Measurements from ENCODE around the gene NAA38. TPM values are rescaled to one million over a fixed set of nuclear protein-coding genes. Genes with fewer than 3 reads are reported as not detected.

NAA38 gene, protein sequence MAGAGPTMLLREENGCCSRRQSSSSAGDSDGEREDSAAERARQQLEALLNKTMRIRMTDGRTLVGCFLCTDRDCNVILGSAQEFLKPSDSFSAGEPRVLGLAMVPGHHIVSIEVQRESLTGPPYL
- 10 to 100 TPM; 75.0 to 75.3 TPM for total RNA-seq

DNA sequence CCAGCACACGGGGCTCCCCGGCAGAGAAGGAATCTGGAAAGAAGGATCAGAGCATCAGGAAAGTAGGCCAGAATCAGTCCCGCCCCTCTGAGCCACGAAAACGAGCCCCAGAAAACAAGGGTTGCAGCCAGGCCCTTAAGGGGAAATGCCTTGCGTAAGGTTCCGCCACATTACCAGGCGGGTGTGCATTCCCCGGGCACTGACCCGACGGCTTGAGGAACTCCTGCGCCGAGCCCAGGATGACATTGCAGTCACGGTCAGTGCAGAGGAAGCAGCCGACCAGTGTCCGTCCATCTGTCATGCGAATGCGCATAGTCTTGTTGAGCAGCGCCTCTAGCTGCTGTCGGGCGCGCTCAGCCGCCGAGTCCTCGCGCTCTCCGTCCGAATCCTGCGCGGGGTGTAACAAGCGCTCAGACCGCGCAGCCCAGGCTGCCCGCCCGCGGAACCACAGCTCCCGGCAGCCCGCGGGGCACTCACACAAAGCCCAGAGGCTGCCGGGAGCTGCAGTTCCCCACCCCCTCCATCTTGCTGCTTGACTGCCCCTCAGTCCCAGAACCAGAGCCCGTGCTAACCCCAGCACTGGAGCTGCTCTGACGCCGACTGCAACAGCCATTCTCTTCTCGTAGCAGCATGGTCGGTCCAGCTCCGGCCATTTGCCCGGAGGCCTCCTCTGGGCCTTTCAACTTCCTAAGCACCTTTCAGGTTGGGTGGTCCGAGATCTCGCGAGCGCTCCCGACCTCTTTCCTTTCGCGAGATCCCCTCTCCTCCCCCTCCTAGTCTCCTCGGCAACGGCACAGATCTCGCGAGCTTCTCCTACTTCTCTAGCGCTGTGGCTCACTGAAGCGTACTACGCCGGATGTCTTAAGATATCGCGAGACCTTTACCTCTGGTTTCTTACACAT lies at the start of gene NAA38:
NAA38 (minus strand) TSS at position 749 of the 902 bp plus-strand sequence; CDS start at position 653, 96 bp downstream.
- peak; percentile 98 for DNase-seq
- Mint-ChIP-seq H3K4me3 (no peak within 1 kb of the TSS), H3K27me3 (ENCODE audit: low read depth) (no peaks in the 10 kb centered on the region), H3K9me3 (no peaks in the 10 kb centered on the region), H3K36me3 (ENCODE audit: low read depth) (peaks cover 15% of the 10 kb centered on the region), H3K4me1 (ENCODE audit: low read depth) (peaks cover 22% of the 10 kb centered on the region), H3K27ac (no peak within 1 kb of the TSS)
- CTCF ChIA-PET: interaction anchor here (0.6 to 1.6 kb wide), 18 partner anchors 12 to 342 kb away, joined by 3 to 11 read pairs (median 3); no protein-coding TSS in a partner anchor
- intact Hi-C loops (cut with micrococcal nuclease): loop anchor here (1.0 to 5.0 kb wide), 12 partner anchors 13 to 550 kb away; partner anchors contain the start of genes CNTROB, EIF5A, KDM6B and WRAP53

- Mint-ChIP-seq H3K36me3 (ENCODE audit: low read depth) (peaks cover 66% of the 10 kb centered on the region), H3K27me3 (ENCODE audit: low read depth) (no peaks in the 10 kb centered on the region), H3K27ac (no peak overlapping the region), H3K9me3 (no peaks in the 10 kb centered on the region), H3K4me1 (ENCODE audit: low read depth) (no peaks in the 10 kb centered on the region), H3K4me3 (no peak overlapping the region)
- CTCF ChIA-PET: interaction anchor here (1.4 kb wide), 1 partner anchor 15 kb away, joined by 3 read pairs; no protein-coding TSS in a partner anchor
- intact Hi-C loops (cut with micrococcal nuclease): no loop called here
- DNase-seq: no peak
Observed at GRCh38 chr17:7903154-7904103, 46.1 kb upstream of the NAA38 start.

- no peak overlapping the region for H3K4me3 Mint-ChIP-seq
- intact Hi-C loops (cut with micrococcal nuclease): no loop called here
- peaks cover 15% of the 10 kb centered on the region for H3K4me1 Mint-ChIP-seq (ENCODE audit: low read depth)
- peaks cover 72% of the 10 kb centered on the region for H3K36me3 Mint-ChIP-seq (ENCODE audit: low read depth)
- no peaks in the 10 kb centered on the region for H3K27me3 Mint-ChIP-seq (ENCODE audit: low read depth)
- H3K9me3 Mint-ChIP-seq: no peaks in the 10 kb centered on the region
- CTCF ChIA-PET: interaction anchor here (1.2 to 2.1 kb wide), 7 partner anchors 10 to 92 kb away, joined by 3 to 14 read pairs (median 5); no protein-coding TSS in a partner anchor
- H3K27ac Mint-ChIP-seq: peak overlapping the region; percentile 60
- DNase-seq: peak; percentile 18
Observed at GRCh38 chr17:7897773-7898172, 40.4 kb upstream of the NAA38 start.

DNA sequence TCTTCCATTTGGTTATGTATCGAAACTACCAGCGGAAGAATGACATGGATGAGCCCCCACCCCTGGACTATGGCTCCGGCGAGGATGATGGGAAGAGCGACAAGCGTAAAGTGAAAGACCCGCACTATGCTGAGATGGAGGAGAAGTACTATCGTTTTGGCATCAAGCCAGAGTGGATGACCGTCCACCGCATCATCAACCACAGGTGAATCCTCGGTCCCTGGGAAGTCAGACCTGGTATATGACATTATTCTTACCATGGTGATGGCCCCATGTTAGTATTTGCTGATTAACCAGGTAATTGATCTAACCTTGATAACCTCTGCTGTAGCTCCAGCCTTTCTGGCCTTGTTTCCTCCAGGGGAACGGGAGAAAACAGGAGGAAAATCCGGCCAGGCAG lies 39.7 kb upstream of the NAA38 start:
- Mint-ChIP-seq H3K36me3 (ENCODE audit: low read depth) (peaks cover 68% of the 10 kb centered on the region), H3K9me3 (no peaks in the 10 kb centered on the region), H3K4me3 (no peak overlapping the region), H3K4me1 (ENCODE audit: low read depth) (peaks cover 15% of the 10 kb centered on the region), H3K27me3 (ENCODE audit: low read depth) (no peaks in the 10 kb centered on the region), H3K27ac (peak overlapping the region; percentile 60)
- no peak for DNase-seq
- intact Hi-C loops (cut with micrococcal nuclease): no loop called here
- CTCF ChIA-PET: interaction anchor here (1.2 to 2.1 kb wide), 4 partner anchors 10 to 62 kb away, joined by 3 to 14 read pairs (median 4); no protein-coding TSS in a partner anchor

- H3K9me3 Mint-ChIP-seq: no peaks in the 10 kb centered on the region
- H3K4me1 Mint-ChIP-seq (ENCODE audit: low read depth): peaks cover 20% of the 10 kb centered on the region
- H3K36me3 Mint-ChIP-seq (ENCODE audit: low read depth): peaks cover 70% of the 10 kb centered on the region
- H3K27me3 Mint-ChIP-seq (ENCODE audit: low read depth): no peaks in the 10 kb centered on the region
- peak overlapping the region; percentile 27 for H3K27ac Mint-ChIP-seq
- CTCF ChIA-PET: no interaction called here
- DNase-seq: no peak
- no peak overlapping the region for H3K4me3 Mint-ChIP-seq
- intact Hi-C loops (cut with micrococcal nuclease): no loop called here
Observed at GRCh38 chr17:7894866-7895265, 37.5 kb upstream of the NAA38 start.

DNA sequence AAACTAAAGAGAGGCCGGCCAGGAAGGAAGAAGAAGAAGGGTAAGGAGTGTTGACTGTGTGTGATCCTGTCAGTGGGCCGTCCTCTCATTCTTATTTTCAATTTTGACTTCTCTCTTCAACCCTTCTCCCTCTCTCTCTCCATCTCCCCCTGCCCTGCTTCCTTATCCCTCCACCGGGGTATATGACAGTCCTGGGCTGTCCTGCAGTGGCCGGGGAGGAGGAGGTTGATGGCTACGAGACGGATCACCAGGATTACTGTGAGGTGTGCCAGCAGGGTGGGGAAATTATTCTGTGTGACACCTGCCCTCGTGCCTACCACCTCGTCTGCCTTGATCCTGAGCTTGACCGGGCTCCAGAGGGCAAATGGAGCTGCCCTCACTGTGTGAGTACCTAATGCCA lies 36.9 kb upstream of the NAA38 start:
- CTCF ChIA-PET: interaction anchor here (1.0 kb wide), 1 partner anchor 103 kb away, joined by 3 read pairs; no protein-coding TSS in a partner anchor
- Mint-ChIP-seq H3K9me3 (no peaks in the 10 kb centered on the region), H3K4me3 (no peak overlapping the region), H3K4me1 (ENCODE audit: low read depth) (peaks cover 20% of the 10 kb centered on the region), H3K27ac (no peak overlapping the region), H3K36me3 (ENCODE audit: low read depth) (peaks cover 67% of the 10 kb centered on the region), H3K27me3 (ENCODE audit: low read depth) (no peaks in the 10 kb centered on the region)
- intact Hi-C loops (cut with micrococcal nuclease): no loop called here
- no peak for DNase-seq

DNA sequence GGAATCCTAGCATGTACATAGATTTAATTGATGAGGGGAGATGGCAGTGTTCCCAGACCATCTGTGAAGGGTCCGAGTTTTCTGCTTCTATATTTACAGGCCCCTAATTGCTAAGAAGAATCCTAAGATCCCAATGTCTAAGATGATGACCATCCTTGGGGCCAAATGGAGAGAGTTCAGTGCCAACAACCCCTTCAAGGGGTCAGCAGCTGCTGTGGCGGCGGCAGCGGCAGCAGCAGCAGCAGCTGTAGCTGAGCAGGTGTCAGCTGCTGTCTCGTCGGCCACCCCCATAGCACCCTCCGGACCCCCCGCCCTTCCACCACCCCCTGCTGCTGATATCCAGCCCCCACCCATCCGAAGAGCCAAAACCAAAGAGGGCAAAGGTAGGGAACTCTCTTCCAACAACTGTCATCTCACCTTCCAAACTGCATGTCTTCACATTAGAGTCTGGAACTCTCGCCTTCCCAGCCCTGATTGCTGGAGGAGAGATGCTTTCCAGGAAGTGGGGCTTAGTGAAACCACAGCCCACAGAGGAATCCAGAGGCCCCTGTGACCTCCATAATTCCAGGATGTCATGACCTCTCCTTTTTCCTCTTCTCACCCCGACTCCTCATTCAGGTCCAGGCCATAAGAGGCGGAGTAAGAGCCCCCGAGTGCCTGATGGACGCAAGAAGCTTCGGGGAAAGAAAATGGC lies 36.0 kb upstream of the NAA38 start:
- CTCF ChIA-PET: interaction anchor here (1.0 kb wide), 1 partner anchor 104 kb away, joined by 3 read pairs; no protein-coding TSS in a partner anchor
- Mint-ChIP-seq H3K4me1 (ENCODE audit: low read depth) (peaks cover 20% of the 10 kb centered on the region), H3K36me3 (ENCODE audit: low read depth) (peaks cover 59% of the 10 kb centered on the region)

DNA sequence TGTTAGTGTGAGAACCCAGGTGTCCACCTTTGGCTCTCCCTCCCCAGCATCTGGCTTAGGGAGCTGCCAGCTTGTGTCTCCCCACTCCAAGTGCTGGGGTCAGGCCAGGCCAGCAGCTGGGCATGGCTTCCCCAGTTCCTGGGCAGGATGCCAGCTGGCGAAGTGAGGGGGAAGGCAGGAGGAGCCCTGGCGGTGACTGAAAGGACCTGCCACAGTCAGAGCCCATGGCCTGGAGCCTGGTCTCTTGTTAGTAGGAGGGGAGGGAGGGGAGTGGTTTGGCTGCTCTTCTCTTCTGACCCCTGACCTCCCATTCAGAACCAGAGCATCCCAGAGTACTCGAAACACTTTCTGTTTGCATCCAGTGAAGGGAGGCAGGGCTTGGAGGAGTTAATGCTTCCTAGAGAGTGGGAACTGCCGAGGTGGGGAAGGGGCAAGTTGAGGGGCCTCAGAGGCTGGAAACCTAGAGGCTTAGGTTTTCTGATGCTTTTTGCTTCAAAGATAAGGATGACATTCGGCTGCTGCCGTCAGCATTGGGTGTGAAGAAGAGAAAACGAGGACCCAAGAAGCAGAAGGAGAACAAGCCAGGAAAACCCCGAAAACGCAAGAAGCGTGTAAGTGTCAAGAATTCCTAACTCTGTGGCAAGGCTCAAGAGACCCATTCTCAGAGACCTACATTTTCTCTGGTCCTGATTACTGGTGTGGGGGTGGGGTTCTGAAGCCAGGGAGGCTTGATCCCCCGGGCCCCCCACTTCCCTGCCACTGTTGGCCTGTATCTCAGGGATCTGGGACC lies 32.0 kb upstream of the NAA38 start:
- H3K4me1 Mint-ChIP-seq (ENCODE audit: low read depth): peaks cover 5% of the 10 kb centered on the region
- no peaks in the 10 kb centered on the region for H3K9me3 Mint-ChIP-seq
- intact Hi-C loops (cut with micrococcal nuclease): loop anchor here (5.0 kb wide), 1 partner anchor 298 kb away; no protein-coding TSS in a partner anchor
- DNase-seq: peak; percentile 52
- H3K4me3 Mint-ChIP-seq: no peak overlapping the region
- H3K27me3 Mint-ChIP-seq (ENCODE audit: low read depth): no peaks in the 10 kb centered on the region
- peaks cover 38% of the 10 kb centered on the region for H3K36me3 Mint-ChIP-seq (ENCODE audit: low read depth)
- CTCF ChIA-PET: interaction anchor here (1.2 to 1.5 kb wide), 2 partner anchors 26 to 28 kb away, joined by 4 read pairs; no protein-coding TSS in a partner anchor
- no peak overlapping the region for H3K27ac Mint-ChIP-seq

More for the DNA sequence above, 36.0 kb upstream of the NAA38 start:
- no peak for DNase-seq
- intact Hi-C loops (cut with micrococcal nuclease): no loop called here
- Mint-ChIP-seq H3K4me3 (no peak overlapping the region), H3K27me3 (ENCODE audit: low read depth) (no peaks in the 10 kb centered on the region), H3K9me3 (no peaks in the 10 kb centered on the region), H3K27ac (no peak overlapping the region)

DNA sequence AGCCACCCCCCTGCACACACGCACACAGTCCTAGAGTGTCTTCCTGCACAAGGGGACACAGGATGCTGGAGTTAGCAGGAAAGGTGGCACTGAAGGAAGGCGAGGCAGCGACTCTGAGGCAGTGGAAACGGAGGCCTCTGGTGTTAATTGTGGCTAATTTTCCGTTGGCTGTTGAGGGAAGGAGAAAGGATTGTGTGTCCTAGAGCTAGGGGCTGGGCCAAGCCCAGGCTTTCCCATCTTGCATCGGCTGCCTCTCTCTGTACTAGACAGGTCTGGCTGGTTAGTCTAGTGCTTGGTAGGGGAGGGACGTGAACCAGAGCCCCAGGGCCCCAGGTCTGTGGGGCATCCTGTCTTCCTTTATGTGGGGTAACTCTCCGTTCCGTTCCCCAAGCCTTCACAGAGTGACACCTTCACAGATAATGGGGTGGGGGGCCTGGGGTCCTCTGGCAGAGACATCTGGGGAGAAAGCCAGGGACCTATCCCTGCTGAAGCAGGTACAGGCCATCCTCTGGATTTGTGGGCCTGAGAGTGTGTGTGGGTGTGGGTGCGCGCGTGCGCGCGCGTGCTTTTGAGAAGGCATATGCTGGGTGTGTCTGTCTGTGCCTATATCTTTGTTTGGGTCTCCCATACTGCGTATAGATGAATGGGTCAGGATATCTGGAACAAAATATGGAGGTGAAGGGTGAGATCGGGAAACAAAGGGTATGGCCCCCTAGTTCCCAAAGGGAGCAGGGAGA lies 31.0 kb upstream of the NAA38 start, which contains the start of gene CHD3:
CHD3 (plus strand) TSS at position 606 of the 737 bp plus-strand sequence. CDS start 212 bp downstream, outside the sequence.
- DNase-seq: peak; percentile 61
- H3K27ac Mint-ChIP-seq: no peak within 1 kb of the TSS
- H3K36me3 Mint-ChIP-seq (ENCODE audit: low read depth): peaks cover 28% of the 10 kb centered on the region
- no peaks in the 10 kb centered on the region for H3K27me3 Mint-ChIP-seq (ENCODE audit: low read depth)
- H3K4me1 Mint-ChIP-seq (ENCODE audit: low read depth): peaks cover 5% of the 10 kb centered on the region
- H3K4me3 Mint-ChIP-seq: no peak within 1 kb of the TSS
- no peaks in the 10 kb centered on the region for H3K9me3 Mint-ChIP-seq
- intact Hi-C loops (cut with micrococcal nuclease): loop anchor here (5.0 kb wide), 1 partner anchor 299 kb away; no protein-coding TSS in a partner anchor
- CTCF ChIA-PET: interaction anchor here (1.2 to 1.5 kb wide), 2 partner anchors 25 to 27 kb away, joined by 4 read pairs; no protein-coding TSS in a partner anchor
